Right lobe of liver (tissue), 6 donors: ENCODE data around the gene ADGRD1. TPM values are rescaled to one million over a fixed set of nuclear protein-coding genes. Genes with fewer than 3 reads are reported as not detected.

Source experiments
- ATAC-seq, 4 donors: fragments of 200-7000 bp; cut with Tn5 transposase; one replicate each; pipeline ENCODE4 v1.9.1; 2020; ENCODE audit warnings: mild to moderate bottlenecking in 4 of 4, moderate library complexity in 4 of 4
- DNase-seq, 3 donors: peaks; one replicate each; pipeline ENCODE4 v3.0.0-alpha.2; 2020
- H3K27ac ChIP-seq, 3 donors: fragments of 200-600 bp; one replicate each; pipeline ENCODE4 v1.8.0; 2022
- H3K27me3 ChIP-seq, 2 donors: fragments of 200-600 bp; one replicate each; pipeline ENCODE4 v1.8.0; 2022
- H3K36me3 ChIP-seq, 4 donors: fragments of 200-600 bp; sonication (generic) in 1 of 4; one replicate each; pipeline versions ENCODE4 v1.5.1 to v1.8.0; 2017 to 2022; ENCODE audit warnings: control low read depth in 1 of 4
- H3K4me1 ChIP-seq, 4 donors: fragments of 200-600 bp; sonication (generic) in 1 of 4; one replicate each; pipeline versions ENCODE4 v1.5.1 to v1.8.0; 2017 to 2022; ENCODE audit warnings: control low read depth in 1 of 4
- H3K4me3 ChIP-seq, 3 donors: fragments of 200-600 bp; one replicate each; pipeline ENCODE4 v1.8.0; 2022
- H3K9me3 ChIP-seq, 4 donors: fragments of 200-600 bp; sonication (generic) in 1 of 4; one replicate each; pipeline versions ENCODE4 v1.5.1 to v1.8.0; 2017 to 2022; ENCODE audit warnings: control low read depth in 1 of 4
- POLR2A ChIP-seq: fragments of 450-650 bp; IDR thresholded peaks from one replicate; pipeline ENCODE4 v1.6.1; 2017; ENCODE audit warnings: antibody characterized with exemption, mild to moderate bottlenecking
- WGBS: methylation state at CpG from one replicate; pipeline ENCODE4 v1.1.6; 2018; ENCODE audit warnings: low coverage, low lambda C conversion rate; ENCODE audit not compliant: insufficient coverage; ENCODE audit errors: missing lambda C conversion rate; 5-methylcytosine and 5-hydroxymethylcytosine counted together
- intact Hi-C, 2 donors: fragments of 100-400 bp; cut with DNase I; formaldehyde crosslinking; loops; one replicate each; pipeline versions ENCODE4 v1.11.2 to v1.14.1; 2022
- total RNA-seq, 6 experiments: library from RNA; depleted of rRNA in 2 of 6; stranded (reverse); fragments of >200 nt in 2 of 6; fragmentation: NEBNext Ultra II Directional in 3 of 6; extraction: Animal tissue kit (Norgen Biotek cat#: 25700) in 3 of 6; gene quantifications; one replicate each; pipeline versions ENCODE4 v1.1.0 to v1.2.4, GENCODE V29; 2016 to 2023
- TF ChIP-seq, protein P1 (sequence below), 4 donors: fragments of 200-600 bp in 3 of 4; fragments of 450-650 bp in 1 of 4; IDR thresholded peaks; one replicate each; pipeline versions ENCODE4 v1.5.1 to v1.8.0; 2016 to 2022; ENCODE audit warnings: antibody characterized with exemption in 4 of 4, mild to moderate bottlenecking in 2 of 4
- donor health status: DM: no; HTN: yes; CAD: no.
- donor health status: DM: no; HTN: no; CAD: no.
- donor health status: DM: no; HTN: no; CAD: no.
- donor health status: DM: no; HTN: yes; CAD: no.
- donor health status: DM: no; HTN: yes; CAD: no.

The ADGRD1 gene
- total RNA-seq, 6 experiments from 2014 or later = 4.7 to 17.0 (median 10.9) TPM

DNA sequence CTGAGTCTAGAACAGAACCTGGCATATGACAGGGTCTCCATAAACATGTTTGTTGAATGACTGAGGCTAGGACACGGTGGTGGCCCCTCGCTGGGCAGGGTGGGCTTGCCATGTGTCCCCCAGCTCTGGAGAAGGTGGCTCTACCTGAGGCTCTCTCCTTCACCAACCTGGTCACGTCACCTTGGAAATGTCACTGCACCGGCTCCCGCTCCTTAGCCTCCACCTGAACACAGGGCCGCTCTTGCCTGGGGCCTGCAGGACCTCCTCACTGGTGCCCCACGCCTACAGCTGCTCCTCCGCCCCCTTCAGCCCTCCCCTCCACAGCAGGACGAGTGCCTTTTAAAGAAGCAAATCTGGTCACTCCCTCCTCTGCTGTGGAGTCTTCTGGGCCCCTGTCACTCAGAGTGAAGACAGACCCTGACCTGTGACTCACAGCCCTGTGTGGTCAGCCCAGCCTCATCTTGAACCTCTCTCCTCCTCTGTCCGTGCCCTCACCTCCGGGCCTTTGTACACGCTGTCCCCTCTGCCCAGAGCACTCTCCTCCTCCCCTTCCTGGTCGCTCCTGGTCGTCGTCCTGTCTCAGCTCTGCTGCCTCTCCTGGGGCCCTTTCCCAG is 81.0 kb downstream of the ADGRD1 start:
- no peak overlapping the region for H3K4me3 ChIP-seq
- H3K27me3 ChIP-seq = no peaks in the 10 kb centered on the region
- intact Hi-C loops = no loop called here
- ATAC-seq = no peak
- H3K9me3 ChIP-seq = no peaks in the 10 kb centered on the region
- no peaks in the 10 kb centered on the region for H3K4me1 ChIP-seq
- no peak overlapping the region for H3K27ac ChIP-seq
- 47% methylated on average over 5 of the region's 15 CpGs for WGBS
- TF ChIP-seq POLR2A = no peak
- TF ChIP-seq, protein P1, sequence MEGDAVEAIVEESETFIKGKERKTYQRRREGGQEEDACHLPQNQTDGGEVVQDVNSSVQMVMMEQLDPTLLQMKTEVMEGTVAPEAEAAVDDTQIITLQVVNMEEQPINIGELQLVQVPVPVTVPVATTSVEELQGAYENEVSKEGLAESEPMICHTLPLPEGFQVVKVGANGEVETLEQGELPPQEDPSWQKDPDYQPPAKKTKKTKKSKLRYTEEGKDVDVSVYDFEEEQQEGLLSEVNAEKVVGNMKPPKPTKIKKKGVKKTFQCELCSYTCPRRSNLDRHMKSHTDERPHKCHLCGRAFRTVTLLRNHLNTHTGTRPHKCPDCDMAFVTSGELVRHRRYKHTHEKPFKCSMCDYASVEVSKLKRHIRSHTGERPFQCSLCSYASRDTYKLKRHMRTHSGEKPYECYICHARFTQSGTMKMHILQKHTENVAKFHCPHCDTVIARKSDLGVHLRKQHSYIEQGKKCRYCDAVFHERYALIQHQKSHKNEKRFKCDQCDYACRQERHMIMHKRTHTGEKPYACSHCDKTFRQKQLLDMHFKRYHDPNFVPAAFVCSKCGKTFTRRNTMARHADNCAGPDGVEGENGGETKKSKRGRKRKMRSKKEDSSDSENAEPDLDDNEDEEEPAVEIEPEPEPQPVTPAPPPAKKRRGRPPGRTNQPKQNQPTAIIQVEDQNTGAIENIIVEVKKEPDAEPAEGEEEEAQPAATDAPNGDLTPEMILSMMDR (IDR thresholded peaks at IDR 0.05) = no peak
- no peak for DNase-seq
- H3K36me3 ChIP-seq = no peaks in the 10 kb centered on the region

- WGBS = 100% methylated on average over 2 of the region's 18 CpGs
- Histone ChIP-seq H3K27me3 (no peaks in the 10 kb centered on the region), H3K36me3 (no peaks in the 10 kb centered on the region), H3K4me3 (no peak overlapping the region), H3K4me1 (no peaks in the 10 kb centered on the region), H3K9me3 (no peaks in the 10 kb centered on the region), H3K27ac (no peak overlapping the region)
- TF ChIP-seq, protein P1 (IDR thresholded peaks at IDR 0.05) = no peak
- no peak for TF ChIP-seq POLR2A
- ATAC-seq = no peak
- no peak for DNase-seq
- intact Hi-C loops = no loop called here
Observed at GRCh38 chr12:131035245-131035681, 81.6 kb downstream of the ADGRD1 start.

- TF ChIP-seq, protein P1 (IDR thresholded peaks at IDR 0.05) = no peak
- TF ChIP-seq POLR2A = no peak
- no peaks in the 10 kb centered on the region for H3K9me3 ChIP-seq
- intact Hi-C loops = no loop called here
- H3K4me1 ChIP-seq = no peaks in the 10 kb centered on the region
- H3K4me3 ChIP-seq = no peak overlapping the region
- no peaks in the 10 kb centered on the region for H3K36me3 ChIP-seq
- WGBS = no CpG with 5 or more reads among the region's 11 CpGs
- no peak overlapping the region for H3K27ac ChIP-seq
- no peaks in the 10 kb centered on the region for H3K27me3 ChIP-seq
- DNase-seq (peak in 1 of 3 donors; percentile 33), ATAC-seq (no peak)
Observed at GRCh38 chr12:131038159-131038558, 84.5 kb downstream of the ADGRD1 start.

DNA sequence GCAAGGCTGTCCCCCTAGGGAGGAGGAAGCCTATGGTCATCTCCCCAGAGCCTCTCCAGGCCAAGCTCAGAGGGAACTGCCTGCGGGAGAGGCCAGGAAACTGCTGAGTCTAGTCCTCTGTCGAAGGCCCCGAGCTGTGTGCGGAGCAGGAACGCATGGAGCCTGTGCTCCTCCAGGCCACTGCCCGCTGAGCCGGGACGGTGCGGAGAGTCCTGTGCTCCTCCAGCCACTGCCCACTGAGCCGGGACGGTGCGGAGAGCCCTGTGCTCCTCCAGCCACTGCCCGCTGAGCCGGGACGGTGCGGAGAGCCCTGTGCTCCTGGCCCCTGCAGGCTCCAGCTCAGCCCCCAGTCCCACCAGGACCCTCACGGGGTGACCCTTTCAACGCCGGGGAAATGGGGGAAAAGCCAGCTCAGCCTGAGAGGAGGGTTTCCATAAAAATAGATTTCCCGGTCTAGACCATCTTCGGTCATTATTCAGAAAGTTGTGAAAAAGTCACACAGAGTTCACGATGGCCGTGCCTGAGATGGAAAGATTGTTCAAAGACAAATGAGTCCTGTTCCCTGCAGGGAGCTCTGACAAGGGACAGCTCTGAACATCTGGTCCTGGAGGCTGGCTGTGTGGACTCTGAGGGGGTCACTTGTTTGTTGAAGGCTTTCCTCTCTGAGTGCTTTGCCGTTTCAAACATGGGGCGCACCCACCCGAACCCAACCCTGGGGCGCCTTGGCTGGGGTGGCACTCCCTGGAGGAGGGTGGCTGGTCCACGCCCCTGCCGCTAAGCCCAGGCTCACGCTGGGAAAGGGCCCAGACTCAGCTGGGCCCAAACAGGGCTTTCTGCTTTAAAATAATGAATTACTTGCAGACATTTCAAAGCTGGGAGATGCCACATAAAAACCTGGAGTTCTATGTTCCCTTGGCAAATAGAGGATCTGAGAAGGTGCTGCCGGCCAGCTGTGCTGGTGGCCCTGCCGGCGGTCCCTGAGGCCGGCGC is 85.5 kb downstream of the ADGRD1 start:
- ATAC-seq (no peak), DNase-seq (peak in 1 of 3 donors; percentile 50)
- TF ChIP-seq POLR2A = no peak
- TF ChIP-seq, protein P1 (IDR thresholded peaks at IDR 0.05) = no peak
- Histone ChIP-seq H3K36me3 (no peaks in the 10 kb centered on the region), H3K27ac (no peak overlapping the region), H3K27me3 (no peaks in the 10 kb centered on the region), H3K4me1 (no peaks in the 10 kb centered on the region), H3K4me3 (no peak overlapping the region), H3K9me3 (no peaks in the 10 kb centered on the region)
- 89% methylated on average over 9 of the region's 35 CpGs for WGBS
- intact Hi-C loops = no loop called here
